ENCODE measurements around the gene SLC5A10.
"Not testable (repeated sequence)": the region's sequence is repeated elsewhere in the genome, so short reads cannot be mapped to it uniquely, and the experiment has no call there.

DNA sequence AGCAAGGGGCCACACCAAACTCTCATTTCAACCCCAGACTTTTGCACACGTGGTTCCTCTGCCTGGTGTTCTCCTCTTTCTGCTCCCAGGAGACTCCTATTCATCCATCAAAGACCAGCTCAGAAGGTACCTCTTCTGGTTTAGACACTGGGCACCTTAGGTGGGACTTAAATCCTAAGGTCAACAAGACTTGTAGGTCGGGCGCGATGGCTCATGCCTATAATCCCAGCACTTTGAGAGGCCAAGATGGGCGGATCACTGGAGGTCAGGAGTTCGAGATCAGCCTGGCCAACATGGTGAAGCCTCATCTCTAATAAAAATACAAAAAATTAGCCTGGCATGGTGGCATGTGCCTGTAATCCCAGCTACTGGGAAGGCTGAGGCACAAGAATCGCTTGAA lies 95.5 kb downstream of the SLC5A10 start:
- TF ChIP-seq POLR2A, EP300, POLR2AphosphoS5 (IDR thresholded peaks at IDR 0.05): not testable (repeated sequence)
- TF ChIP-seq, protein P1, sequence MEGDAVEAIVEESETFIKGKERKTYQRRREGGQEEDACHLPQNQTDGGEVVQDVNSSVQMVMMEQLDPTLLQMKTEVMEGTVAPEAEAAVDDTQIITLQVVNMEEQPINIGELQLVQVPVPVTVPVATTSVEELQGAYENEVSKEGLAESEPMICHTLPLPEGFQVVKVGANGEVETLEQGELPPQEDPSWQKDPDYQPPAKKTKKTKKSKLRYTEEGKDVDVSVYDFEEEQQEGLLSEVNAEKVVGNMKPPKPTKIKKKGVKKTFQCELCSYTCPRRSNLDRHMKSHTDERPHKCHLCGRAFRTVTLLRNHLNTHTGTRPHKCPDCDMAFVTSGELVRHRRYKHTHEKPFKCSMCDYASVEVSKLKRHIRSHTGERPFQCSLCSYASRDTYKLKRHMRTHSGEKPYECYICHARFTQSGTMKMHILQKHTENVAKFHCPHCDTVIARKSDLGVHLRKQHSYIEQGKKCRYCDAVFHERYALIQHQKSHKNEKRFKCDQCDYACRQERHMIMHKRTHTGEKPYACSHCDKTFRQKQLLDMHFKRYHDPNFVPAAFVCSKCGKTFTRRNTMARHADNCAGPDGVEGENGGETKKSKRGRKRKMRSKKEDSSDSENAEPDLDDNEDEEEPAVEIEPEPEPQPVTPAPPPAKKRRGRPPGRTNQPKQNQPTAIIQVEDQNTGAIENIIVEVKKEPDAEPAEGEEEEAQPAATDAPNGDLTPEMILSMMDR (IDR thresholded peaks at IDR 0.05) = not testable (repeated sequence)

All from gastroesophageal sphincter (tissue), 3 donors.